Esophagus squamous epithelium (tissue), 5 donors: Measurements from ENCODE around the gene TPI1. TPM values are rescaled to one million over a fixed set of nuclear protein-coding genes. Genes with fewer than 3 reads are reported as not detected.
"Not testable (repeated sequence)": the region's sequence is repeated elsewhere in the genome, so short reads cannot be mapped to it uniquely, and the experiment has no call there.

ENCODE experiments used
- DNase-seq: peaks from one replicate; lab custom pipeline; 2025; lab: John Stamatoyannopoulos, UW
- H3K27ac ChIP-seq, 4 donors: fragments of 200-600 bp; sonication (generic); one replicate each; pipeline ENCODE4 v1.5.1; 2016 to 2019; ENCODE audit warnings: mild to moderate bottlenecking in 1 of 4
- H3K27me3 ChIP-seq, 4 donors: fragments of 200-600 bp; sonication (generic); 1 replicate in 3 of 4; 2 replicates in 1 of 4; pipeline versions ENCODE4 v1.5.1 to v1.6.0; 2017 to 2021; ENCODE audit warnings: antibody characterized with exemption in 1 of 4
- H3K36me3 ChIP-seq, 3 donors: fragments of 200-600 bp; sonication (generic); one replicate each; pipeline ENCODE4 v1.5.1; 2016 to 2019
- H3K4me1 ChIP-seq, 3 donors: fragments of 200-600 bp; sonication (generic); one replicate each; pipeline ENCODE4 v1.5.1; 2017 to 2019
- H3K4me3 ChIP-seq, 4 donors: fragments of 200-600 bp; sonication (generic); 1 replicate in 3 of 4; 2 replicates in 1 of 4; pipeline ENCODE4 v1.5.1; 2016 to 2019; ENCODE audit warnings: mild to moderate bottlenecking in 2 of 4, moderate library complexity in 1 of 4
- H3K9me3 ChIP-seq, 3 donors: fragments of 200-600 bp; sonication (generic); one replicate each; pipeline ENCODE4 v1.5.1; 2016 to 2019
- POLR2A ChIP-seq, 4 donors: fragments of 450-650 bp; IDR thresholded peaks; one replicate each; pipeline ENCODE4 v1.6.1; 2017; ENCODE audit warnings: antibody characterized with exemption in 4 of 4, mild to moderate bottlenecking in 4 of 4, moderate library complexity in 3 of 4
- whole genome bisulfite sequencing, 2 donors: methylation state at CpG; one replicate each; pipeline ENCODE4 v1.1.5; 2018; 5-methylcytosine and 5-hydroxymethylcytosine counted together
- intact Hi-C: fragments of 100-400 bp; cut with DNase I; formaldehyde crosslinking; loops from one replicate; pipeline ENCODE4 v1.15.0; 2022
- total RNA-seq, 4 donors: library from RNA; depleted of rRNA; stranded (reverse); fragments of >200 nt; gene quantifications; one replicate each; pipeline ENCODE4 v1.1.0, GENCODE V29; 2016
- TF ChIP-seq, protein P1 (sequence below), 6 experiments: fragments of 450-650 bp in 4 of 6; fragments of 200-600 bp in 2 of 6; sonication (generic) in 2 of 6; IDR thresholded peaks; one replicate each; pipeline ENCODE4 v1.5.1; 2016 to 2019; ENCODE audit warnings: antibody characterized with exemption in 6 of 6, mild to moderate bottlenecking in 4 of 6, moderate library complexity in 4 of 6
- donor health status: DM: yes; HTN: yes; CAD: no.

Gene TPI1
- total RNA-seq, 4 donors from 2014 or later: 547 to 938 (median 723) TPM

DNA sequence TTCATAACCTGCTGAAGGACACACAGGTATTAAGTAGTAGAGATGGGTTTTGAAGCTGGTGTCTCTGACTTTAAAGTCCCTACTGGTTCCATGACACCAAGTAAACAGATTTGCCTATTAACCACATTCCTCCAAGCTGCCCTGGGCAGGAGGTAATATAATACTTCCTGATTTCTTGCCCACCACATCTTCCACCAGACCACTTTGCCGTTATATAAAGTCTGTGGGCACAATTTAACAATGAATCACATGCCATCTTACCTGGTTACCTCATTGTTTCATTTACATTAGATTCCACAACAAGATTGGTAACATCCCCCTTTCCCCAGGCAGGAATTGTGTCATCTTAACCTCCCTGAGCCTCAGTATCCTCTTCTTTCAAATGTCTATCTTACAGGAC, 36.4 kb downstream of the TPI1 start:
- Histone ChIP-seq H3K36me3 (peaks cover 0 to 15% (median 0%) of the 10 kb centered on the region in 3 donors), H3K27ac (no peak overlapping the region)
- 84% methylated on average over 1 of the region's 1 CpG; no CpG with 5 or more reads in 1 of the 2 donors for WGBS, 2 donors

GRCh38 chr12:6904280-6905276, 37.2 kb downstream of the TPI1 start, which contains the start of gene LRRC23:
Gene LRRC23, plus strand, starts transcription at chr12:6904822. Its CDS starts 812 bp downstream, at chr12:6905634.
- H3K4me1 ChIP-seq: peaks cover 0 to 25% (median 9%) of the 10 kb centered on the region in 3 donors
- 4 to 5% methylated on average over 23 to 32 of the region's 34 CpGs for WGBS, 2 donors
- DNase-seq: peak; percentile 78
- H3K27me3 ChIP-seq: no peaks in the 10 kb centered on the region
- intact Hi-C loops: no loop called here
- TF ChIP-seq, protein P1, sequence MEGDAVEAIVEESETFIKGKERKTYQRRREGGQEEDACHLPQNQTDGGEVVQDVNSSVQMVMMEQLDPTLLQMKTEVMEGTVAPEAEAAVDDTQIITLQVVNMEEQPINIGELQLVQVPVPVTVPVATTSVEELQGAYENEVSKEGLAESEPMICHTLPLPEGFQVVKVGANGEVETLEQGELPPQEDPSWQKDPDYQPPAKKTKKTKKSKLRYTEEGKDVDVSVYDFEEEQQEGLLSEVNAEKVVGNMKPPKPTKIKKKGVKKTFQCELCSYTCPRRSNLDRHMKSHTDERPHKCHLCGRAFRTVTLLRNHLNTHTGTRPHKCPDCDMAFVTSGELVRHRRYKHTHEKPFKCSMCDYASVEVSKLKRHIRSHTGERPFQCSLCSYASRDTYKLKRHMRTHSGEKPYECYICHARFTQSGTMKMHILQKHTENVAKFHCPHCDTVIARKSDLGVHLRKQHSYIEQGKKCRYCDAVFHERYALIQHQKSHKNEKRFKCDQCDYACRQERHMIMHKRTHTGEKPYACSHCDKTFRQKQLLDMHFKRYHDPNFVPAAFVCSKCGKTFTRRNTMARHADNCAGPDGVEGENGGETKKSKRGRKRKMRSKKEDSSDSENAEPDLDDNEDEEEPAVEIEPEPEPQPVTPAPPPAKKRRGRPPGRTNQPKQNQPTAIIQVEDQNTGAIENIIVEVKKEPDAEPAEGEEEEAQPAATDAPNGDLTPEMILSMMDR (IDR thresholded peaks at IDR 0.05): peak in 1 of 6 experiments; percentile 30
- TF ChIP-seq POLR2A (IDR thresholded peaks at IDR 0.05): peak in 1 of 4 donors; percentile 56
- no peaks in the 10 kb centered on the region for H3K9me3 ChIP-seq
- peaks cover 0 to 15% (median 0%) of the 10 kb centered on the region in 3 donors for H3K36me3 ChIP-seq
- H3K4me3 ChIP-seq: peak within 1 kb of the TSS; percentile 56 to 83 (median 66)
- peak within 1 kb of the TSS; percentile 81 to 87 (median 84) for H3K27ac ChIP-seq

More for the DNA sequence above, 36.4 kb downstream of the TPI1 start:
- intact Hi-C loops: no loop called here
- no peak for DNase-seq
- no peaks in the 10 kb centered on the region for H3K9me3 ChIP-seq
- TF ChIP-seq, protein P1 (IDR thresholded peaks at IDR 0.05): no peak
- TF ChIP-seq POLR2A (IDR thresholded peaks at IDR 0.05): no peak
- H3K27me3 ChIP-seq: no peaks in the 10 kb centered on the region
- peaks cover 0 to 27% (median 9%) of the 10 kb centered on the region in 3 donors for H3K4me1 ChIP-seq
- H3K4me3 ChIP-seq: no peak overlapping the region

DNA sequence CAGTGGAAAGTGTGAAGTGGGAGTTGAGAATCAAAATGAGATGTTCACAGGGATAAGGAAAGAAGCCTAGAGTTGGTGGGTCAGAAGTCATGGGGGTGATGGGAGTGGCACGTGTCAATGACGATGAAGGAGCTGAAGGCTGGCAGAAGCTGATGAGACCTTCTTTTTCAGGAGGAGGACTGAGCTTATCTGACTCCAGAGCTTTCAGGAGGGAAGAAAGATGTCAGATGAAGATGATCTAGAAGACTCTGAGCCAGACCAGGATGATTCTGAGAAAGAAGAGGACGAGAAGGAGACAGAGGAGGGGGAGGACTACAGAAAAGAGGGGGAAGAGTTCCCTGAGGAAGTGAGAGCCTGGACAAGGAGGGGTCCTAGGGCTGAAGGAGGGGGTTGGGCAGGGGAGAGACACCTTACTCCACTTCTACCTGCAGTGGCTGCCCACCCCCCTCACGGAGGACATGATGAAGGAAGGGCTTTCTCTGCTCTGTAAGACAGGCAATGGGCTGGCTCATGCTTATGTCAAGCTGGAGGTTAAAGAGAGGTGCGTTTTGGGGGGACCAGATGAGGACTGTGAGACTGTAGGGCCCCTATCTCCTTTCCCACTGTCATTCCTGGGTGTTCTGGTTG, 38.2 kb downstream of the TPI1 start:
- Histone ChIP-seq H3K4me1 (peaks cover 0 to 17% (median 9%) of the 10 kb centered on the region in 3 donors), H3K36me3 (peaks cover 0 to 15% (median 0%) of the 10 kb centered on the region in 3 donors), H3K27me3 (no peaks in the 10 kb centered on the region), H3K27ac (peak overlapping the region; percentile 81 to 87 (median 84)), H3K9me3 (no peaks in the 10 kb centered on the region), H3K4me3 (peak overlapping the region; percentile 56 to 83 (median 66))
- no peak for TF ChIP-seq POLR2A (IDR thresholded peaks at IDR 0.05)
- TF ChIP-seq, protein P1 (IDR thresholded peaks at IDR 0.05): no peak
- WGBS, 2 donors: 62 to 66% methylated on average over 5 of the region's 5 CpGs
- intact Hi-C loops: no loop called here
- DNase-seq: no peak

DNA sequence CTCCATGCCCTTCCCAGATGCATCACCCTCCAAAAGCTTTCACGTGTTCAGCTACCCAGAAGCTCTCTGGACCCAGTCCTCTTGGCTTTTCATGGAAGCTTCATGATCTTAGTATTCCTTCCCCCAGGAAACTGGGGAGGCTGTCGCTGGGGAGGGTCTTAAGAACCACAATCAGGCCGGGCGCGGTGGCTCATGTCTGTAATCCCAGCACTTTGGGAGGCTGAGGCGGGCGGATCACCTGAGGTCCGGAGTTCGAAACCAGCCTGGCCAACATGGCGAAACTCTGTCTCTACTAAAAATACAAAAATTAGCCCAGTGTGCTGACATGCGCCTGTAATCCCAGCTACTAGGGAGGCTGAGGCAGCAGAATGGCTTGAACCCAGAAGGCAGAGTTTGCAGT, 40.8 kb downstream of the TPI1 start:
- intact Hi-C loops, H3K27me3 ChIP-seq, H3K4me3 ChIP-seq, DNase-seq, H3K27ac ChIP-seq, H3K9me3 ChIP-seq: not testable (repeated sequence)
- WGBS, 2 donors: 93 to 100% methylated on average over 1 to 11 of the region's 11 CpGs
- H3K4me1 ChIP-seq: peaks cover 0 to 17% (median 9%) of the 10 kb centered on the region in 3 donors
- peaks cover 0 to 15% (median 0%) of the 10 kb centered on the region in 3 donors for H3K36me3 ChIP-seq

- WGBS, 2 donors: 85 to 90% methylated on average over 3 to 4 of the region's 4 CpGs
- TF ChIP-seq, protein P1 (IDR thresholded peaks at IDR 0.05): no peak
- TF ChIP-seq POLR2A (IDR thresholded peaks at IDR 0.05): no peak
- Histone ChIP-seq H3K27me3 (peaks cover 0 to 10% (median 0%) of the 10 kb centered on the region in 4 donors), H3K9me3 (no peaks in the 10 kb centered on the region), H3K4me3 (no peak overlapping the region), H3K36me3 (peaks cover 0 to 15% (median 0%) of the 10 kb centered on the region in 3 donors), H3K4me1 (peaks cover 6 to 21% (median 12%) of the 10 kb centered on the region in 3 donors), H3K27ac (no peak overlapping the region)
- no peak for DNase-seq
- intact Hi-C loops: no loop called here
These were observed 42.3 kb downstream of the TPI1 start for GRCh38 chr12:6909421-6910145.
